HG02678 (cell line): ENCODE measurements around the gene ANKRD29.

Experiments
- ATAC-seq: cut with Tn5 transposase; IDR thresholded peaks from one replicate; pipeline ENCODE4 v1.9.1; 2021; ENCODE audit warnings: mild to moderate bottlenecking, moderate library complexity; ENCODE audit not compliant: unreplicated experiment

Gene ANKRD29

GRCh38 chr18:23688528-23688927 is 25.8 kb upstream of the ANKRD29 start:
- ATAC-seq, result no peak

DNA sequence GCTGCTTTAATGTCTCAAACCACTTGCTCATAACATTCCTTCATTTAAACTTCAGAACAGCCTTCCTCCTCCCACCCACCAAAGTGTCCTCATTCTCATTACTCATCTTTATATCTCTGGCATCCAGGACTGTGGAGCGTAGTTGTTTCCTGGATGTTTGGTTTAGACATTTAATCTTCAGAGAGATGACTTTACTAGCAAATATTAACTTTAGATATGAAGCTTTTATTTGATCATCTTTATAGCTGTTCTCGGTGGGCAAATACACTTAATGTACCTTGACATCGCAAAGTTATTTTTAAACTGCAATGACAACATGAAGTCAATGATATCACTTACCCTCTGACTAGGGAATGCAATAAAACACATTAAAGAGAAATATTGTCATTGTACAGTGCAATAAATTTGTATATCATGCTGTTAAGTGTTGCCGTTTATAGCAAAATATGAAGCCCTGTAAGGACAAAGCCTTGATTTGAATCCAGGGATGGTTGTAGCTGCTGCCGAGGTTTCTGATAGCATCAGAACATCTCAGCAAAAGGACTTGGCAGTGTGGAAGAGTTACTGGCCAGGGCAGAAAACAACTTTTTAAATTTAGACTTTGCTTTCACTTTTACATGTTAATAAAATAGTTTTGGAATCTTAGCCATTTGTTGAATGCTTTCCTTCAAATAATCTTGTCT is 21.9 kb upstream of the ANKRD29 start:
- ATAC-seq, result no peak

DNA sequence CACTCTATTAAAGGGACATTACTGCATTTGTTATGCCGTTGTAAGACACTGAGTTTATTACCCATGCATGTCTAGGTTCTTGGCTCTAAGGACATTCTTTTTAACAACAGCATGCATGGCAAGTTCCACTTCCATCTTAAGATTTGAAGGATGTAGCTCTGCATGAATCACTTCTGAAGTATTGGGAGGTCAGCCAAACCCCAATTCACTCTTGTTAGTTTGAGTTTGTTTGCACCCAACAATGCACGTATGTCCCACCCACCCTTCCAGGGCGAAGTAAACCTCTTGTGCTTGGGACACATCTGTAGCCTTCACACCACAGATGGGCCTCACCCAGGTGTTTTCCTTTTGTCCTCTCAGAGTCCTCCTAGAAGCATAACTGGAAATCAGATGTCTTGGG is 21.0 kb upstream of the ANKRD29 start:
- no peak for ATAC-seq

DNA sequence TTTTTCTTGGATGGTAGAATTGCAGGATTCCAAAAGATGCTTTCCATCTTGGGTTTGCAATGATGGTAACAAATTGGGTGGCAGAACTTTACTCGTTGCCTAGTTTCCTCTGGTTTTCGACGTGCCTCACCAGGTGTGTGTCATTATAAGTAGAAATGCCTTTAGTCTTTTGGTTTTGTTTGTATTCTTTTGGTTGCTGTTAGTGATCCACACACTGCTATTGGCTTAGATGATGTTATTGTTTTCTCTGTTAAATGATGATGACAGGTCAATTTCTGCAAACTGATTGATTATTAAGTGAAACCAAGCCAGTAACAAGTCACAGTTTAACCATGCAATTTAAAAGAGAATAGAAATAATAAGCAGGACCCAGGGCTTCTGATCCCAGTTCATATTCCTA is 20.4 kb upstream of the ANKRD29 start:
- no peak for ATAC-seq

DNA sequence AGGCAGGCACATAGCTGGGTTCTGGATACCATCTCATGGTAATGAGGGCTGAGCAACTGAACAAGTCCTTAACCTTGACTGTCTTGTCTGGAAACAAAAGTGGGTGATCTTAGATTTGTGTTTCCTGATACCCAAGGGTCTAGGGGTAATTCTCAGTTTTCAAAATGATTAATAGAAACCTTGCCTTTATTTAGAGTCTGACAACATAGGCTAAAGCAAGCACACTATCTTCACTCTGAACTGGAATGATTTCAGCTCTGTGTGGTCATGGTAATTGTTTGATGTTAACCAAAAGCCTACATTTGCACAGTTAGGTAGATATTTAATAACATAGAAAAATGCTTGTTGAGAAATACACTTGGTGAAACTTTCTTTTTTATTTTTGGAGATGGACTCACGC is 19.8 kb upstream of the ANKRD29 start:
- peak; percentile 81 for ATAC-seq

GRCh38 chr18:23682045-23682444 is 19.3 kb upstream of the ANKRD29 start:
- ATAC-seq, result peak; percentile 38

DNA sequence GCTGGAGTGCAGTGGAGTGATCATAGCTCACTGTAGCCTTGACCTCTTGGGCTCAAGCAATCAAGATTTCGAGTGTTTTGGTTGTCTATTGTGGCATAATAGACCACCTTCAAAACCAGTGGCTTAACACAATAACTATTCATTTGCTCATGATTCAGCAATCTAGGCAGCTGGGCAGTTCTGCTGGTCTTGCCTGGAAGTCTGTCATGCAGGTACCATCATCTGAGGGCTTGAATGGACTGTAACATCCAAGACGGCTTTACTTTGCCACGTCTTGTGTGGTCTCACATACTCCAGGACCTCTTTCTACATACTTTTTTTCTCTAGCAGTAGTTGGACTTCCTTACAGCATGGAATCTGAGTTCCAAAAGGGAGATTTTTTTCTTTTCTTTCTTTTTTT is 13.2 kb upstream of the ANKRD29 start:
- ATAC-seq, result no peak

GRCh38 chr18:23675236-23675635 is 12.5 kb upstream of the ANKRD29 start:
- ATAC-seq, result no peak

DNA sequence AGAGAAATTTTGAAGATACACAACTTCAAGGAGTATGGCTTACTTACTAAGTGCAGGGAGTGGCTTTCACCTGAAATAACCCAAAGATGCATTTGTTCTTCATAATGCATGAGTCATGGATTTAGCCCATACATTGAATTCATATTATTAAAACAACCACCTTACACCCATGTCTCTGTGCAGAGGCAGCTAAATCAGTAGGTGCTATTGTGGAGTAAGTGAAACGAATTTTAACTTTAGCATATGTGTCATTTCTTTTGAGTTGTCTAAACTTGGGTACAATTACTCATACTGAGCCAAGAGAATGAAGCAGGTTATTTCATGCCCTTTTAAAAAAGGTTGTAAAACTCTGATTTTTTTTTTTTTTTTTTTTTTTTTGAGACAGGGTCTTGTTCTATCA is 11.0 kb upstream of the ANKRD29 start:
- no peak for ATAC-seq

DNA sequence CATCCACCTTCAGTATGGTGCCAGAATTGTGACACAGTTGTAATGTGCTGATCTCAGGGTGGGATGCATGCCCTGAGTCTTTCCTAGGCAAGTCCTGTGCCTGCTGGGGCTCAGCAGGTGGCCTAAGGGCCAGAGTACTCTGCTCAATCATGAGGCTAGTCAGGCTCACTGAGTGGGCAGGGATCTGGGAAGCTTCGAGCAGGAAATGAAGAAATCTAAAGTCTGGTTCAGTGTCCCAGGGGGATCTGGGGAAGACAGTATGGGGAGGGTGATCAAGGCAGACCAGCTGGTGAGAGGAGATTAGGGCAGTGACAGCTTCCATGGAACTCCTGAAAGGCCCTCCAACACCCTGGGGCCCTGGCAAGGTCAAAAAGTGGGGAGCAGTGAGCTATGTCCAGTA is 8.9 kb upstream of the ANKRD29 start:
- no peak for ATAC-seq

DNA sequence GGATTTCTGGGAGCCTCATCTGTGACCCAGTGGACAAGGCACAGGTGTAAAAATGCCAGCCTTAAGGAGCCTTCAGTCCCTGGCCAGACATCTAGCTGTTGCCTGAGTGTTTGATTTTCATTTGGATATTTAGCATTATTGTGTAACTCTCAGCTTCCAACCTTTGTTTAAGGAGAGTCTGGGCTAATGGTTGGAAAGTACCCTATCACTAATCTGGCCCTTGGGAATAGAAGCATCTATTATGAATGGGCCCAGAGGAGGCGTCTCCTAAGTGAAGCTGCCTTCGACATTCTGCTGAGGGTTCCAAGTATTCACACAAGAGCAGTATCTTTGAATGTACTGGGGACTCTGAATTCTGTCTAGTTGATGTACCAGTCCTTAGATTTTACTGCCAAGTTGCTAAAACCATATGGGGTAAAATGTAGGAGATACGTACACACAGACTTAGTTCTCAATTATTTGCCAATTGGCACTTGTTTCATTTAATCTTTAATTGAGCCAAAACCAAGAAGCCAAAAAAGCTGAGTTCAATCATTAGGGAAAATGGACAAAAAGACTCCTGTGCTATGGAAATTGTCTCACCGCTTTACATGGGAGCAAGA is 7.2 kb upstream of the ANKRD29 start:
- no peak for ATAC-seq

DNA sequence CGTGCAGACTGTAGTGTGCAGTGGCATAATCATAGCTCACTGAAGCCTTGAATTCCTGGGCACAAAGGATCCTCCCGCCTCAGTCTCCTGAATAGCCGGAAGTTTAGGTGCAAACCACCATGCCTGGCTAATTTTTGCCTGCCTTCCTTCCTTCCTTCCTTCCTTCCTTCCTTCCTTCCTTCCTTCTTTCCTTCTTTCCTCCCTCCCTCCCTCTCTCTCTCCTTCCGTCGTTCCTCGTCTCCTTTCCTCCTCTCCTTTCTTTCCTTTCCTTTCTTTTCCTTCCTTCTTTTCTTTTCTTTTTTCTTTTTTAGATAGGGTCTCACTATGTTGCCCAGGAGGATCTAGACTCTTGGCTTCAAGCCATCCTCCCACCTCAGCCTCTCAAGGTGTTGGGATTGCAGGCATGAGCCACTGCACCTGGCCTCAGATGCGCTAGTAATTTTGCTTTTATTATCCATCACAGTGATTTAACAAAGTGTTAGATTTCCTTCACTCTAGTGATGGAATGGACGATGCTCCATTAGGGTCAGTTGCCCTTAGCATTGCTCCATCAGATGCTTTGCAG is 6.6 kb upstream of the ANKRD29 start:
- ATAC-seq, result no peak

- ATAC-seq, result no peak
Observed at GRCh38 chr18:23668731-23669130, 6.0 kb upstream of the ANKRD29 start.

GRCh38 chr18:23667114-23667513 is 4.4 kb upstream of the ANKRD29 start:
- no peak for ATAC-seq

- no peak for ATAC-seq
Observed at GRCh38 chr18:23664674-23665073, 2.0 kb upstream of the ANKRD29 start.

- ATAC-seq, result no peak
Observed at GRCh38 chr18:23661735-23662308, 889 bp downstream of the ANKRD29 start.

DNA sequence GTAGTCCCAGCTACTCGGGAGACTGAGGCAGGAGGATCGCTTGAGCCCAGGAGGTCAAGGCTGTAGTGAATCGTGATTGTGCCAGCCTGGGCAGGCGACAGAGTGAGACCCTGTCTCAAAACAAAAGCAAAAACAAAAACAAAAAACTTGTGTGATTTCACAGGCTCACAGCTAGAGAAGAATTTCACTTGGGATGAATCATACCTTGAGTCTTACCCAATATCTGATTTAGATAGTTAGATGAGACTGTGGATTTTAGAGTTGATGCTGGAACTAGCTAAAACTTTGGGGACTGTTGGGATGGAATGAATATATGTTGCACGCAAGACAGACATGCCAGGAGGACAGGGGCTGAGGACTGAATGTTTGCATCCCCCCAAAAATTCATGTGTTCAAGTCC is 4.4 kb downstream of the ANKRD29 start:
- ATAC-seq, result no peak

DNA sequence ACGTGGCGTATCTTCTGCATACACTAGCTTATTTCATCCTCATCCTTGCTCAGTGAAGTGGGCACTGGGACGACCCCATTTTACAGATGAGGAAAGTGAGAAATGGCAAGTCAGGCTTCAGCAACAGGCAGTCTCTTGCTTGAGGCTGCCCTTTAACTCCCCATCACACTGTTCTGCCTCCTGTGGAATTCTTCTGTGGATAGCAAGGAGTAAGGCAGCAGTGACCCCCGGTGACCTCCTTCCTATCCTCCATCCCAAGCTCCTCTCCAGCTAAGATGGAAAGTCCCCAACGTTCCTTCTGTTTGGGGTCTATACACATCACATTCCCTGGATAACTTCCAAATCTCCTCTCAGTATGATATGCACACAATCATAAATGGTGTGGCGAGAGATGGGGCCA is 10.5 kb downstream of the ANKRD29 start:
- no peak for ATAC-seq

DNA sequence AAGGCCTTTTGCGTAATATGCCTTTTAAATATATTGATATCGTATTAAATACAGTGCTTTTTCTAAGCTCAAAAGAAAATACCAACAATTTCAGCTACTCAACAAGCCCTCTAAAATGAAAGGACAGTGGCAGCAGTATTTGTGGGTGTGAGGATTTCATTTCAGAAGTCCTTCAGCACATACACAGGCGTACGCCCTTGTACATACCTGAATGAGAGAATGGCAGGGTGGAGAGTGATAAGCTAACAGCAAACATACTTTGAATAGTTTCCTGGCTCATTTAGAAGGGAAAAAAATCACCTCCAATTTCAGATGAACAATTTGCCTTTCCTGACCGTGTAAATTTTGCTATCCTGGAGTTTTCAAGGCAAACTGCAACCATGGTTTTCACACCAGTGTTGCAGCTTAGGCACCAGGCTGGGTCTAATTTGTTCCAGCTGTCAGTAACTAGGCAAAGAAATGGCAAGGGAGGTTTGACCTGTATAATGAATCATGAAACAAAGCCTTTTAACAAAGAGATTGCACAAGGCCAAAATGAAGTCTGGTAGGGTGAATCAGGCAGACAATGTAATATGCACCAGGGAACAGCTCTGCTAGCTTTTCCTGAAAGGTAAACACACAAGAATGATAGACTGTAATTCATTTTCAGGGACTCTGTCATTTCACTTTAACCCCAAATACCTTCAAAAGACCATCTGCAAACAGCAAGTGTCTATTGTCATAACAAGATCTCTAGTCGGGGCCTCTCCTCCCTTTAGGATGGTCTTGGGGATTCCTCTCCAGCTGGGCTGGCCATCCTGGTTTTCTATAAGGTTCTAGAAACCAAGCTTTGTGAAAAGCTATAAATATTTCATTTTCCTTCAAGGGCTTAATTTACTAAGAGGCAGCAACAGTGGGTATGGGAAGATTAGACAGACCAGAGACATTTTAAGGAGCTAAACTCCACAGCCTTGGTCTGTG is 11.5 kb downstream of the ANKRD29 start:
- no peak for ATAC-seq

- ATAC-seq, result no peak
Observed at GRCh38 chr18:23648940-23649607, 13.6 kb downstream of the ANKRD29 start.

GRCh38 chr18:23648456-23648855 is 14.3 kb downstream of the ANKRD29 start:
- ATAC-seq, result no peak
